Muscle layer of colon (tissue), 2 donors: ENCODE data around the gene RASSF8.
A peak's percentile ranks its signal among the peaks of the same experiment; 100 is the strongest.

ENCODE experiments used
- H3K27ac ChIP-seq: one replicate; pipeline ENCODE4 v1.7.0; 2013; ENCODE audit warnings: low read depth, mild to moderate bottlenecking, low read length, moderate library complexity
- H3K27me3 ChIP-seq, 2 donors: one replicate each; pipeline ENCODE4 v1.7.0; 2013; ENCODE audit warnings: low read length in 2 of 2, mild to moderate bottlenecking in 2 of 2; ENCODE audit not compliant: insufficient read depth in 2 of 2, control insufficient read depth in 1 of 2
- H3K36me3 ChIP-seq: one replicate; pipeline ENCODE4 v1.7.0; 2013; ENCODE audit warnings: mild to moderate bottlenecking, low read length; ENCODE audit not compliant: insufficient read depth
- H3K4me1 ChIP-seq: one replicate; pipeline ENCODE4 v1.7.0; 2013; ENCODE audit warnings: mild to moderate bottlenecking, low read length; ENCODE audit not compliant: insufficient read depth
- H3K4me3 ChIP-seq, 2 donors: one replicate each; pipeline ENCODE4 v1.7.0; 2013; ENCODE audit warnings: low read length in 2 of 2, low read depth in 1 of 2, mild to moderate bottlenecking in 1 of 2, moderate library complexity in 1 of 2
- H3K9ac ChIP-seq: one replicate; pipeline ENCODE4 v1.7.0; 2013; ENCODE audit warnings: low read length
- H3K9me3 ChIP-seq: one replicate; pipeline ENCODE4 v1.7.0; 2013; ENCODE audit warnings: mild to moderate bottlenecking, low read length
- donor health status: abdominal sarcoma.
- donor health status: Adenocarcinoma of cecum.

Gene RASSF8

GRCh38 chr12:25995906-25996305, 37.4 kb downstream of the RASSF8 start:
- H3K27ac ChIP-seq: no peak overlapping the region
- no peaks in the 10 kb centered on the region for H3K36me3 ChIP-seq
- no peak overlapping the region for H3K9ac ChIP-seq
- H3K4me1 ChIP-seq: peaks cover 78% of the 10 kb centered on the region
- H3K27me3 ChIP-seq: no peaks in the 10 kb centered on the region
- H3K4me3 ChIP-seq: no peak overlapping the region
- no peaks in the 10 kb centered on the region for H3K9me3 ChIP-seq

- Histone ChIP-seq H3K9ac (no peak overlapping the region), H3K4me1 (peaks cover 71% of the 10 kb centered on the region), H3K4me3 (no peak overlapping the region), H3K36me3 (no peaks in the 10 kb centered on the region), H3K9me3 (no peaks in the 10 kb centered on the region), H3K27me3 (no peaks in the 10 kb centered on the region), H3K27ac (no peak overlapping the region)
Observed at GRCh38 chr12:25996677-25997076, 38.2 kb downstream of the RASSF8 start.

- Histone ChIP-seq H3K9me3 (no peaks in the 10 kb centered on the region), H3K9ac (no peak overlapping the region), H3K36me3 (no peaks in the 10 kb centered on the region), H3K27ac (no peak overlapping the region), H3K4me3 (no peak overlapping the region), H3K4me1 (peaks cover 65% of the 10 kb centered on the region), H3K27me3 (no peaks in the 10 kb centered on the region)
Observed at GRCh38 chr12:25997201-25997963, 38.9 kb downstream of the RASSF8 start.

GRCh38 chr12:26000898-26001297, 42.4 kb downstream of the RASSF8 start:
- H3K9ac ChIP-seq: no peak overlapping the region
- peaks cover 31% of the 10 kb centered on the region for H3K4me1 ChIP-seq
- H3K9me3 ChIP-seq: no peaks in the 10 kb centered on the region
- H3K27ac ChIP-seq: no peak overlapping the region
- no peaks in the 10 kb centered on the region for H3K36me3 ChIP-seq
- H3K4me3 ChIP-seq: no peak overlapping the region
- no peaks in the 10 kb centered on the region for H3K27me3 ChIP-seq

- Histone ChIP-seq H3K9me3 (no peaks in the 10 kb centered on the region), H3K4me1 (peaks cover 24% of the 10 kb centered on the region), H3K27me3 (no peaks in the 10 kb centered on the region), H3K4me3 (no peak overlapping the region), H3K36me3 (no peaks in the 10 kb centered on the region), H3K9ac (no peak overlapping the region), H3K27ac (no peak overlapping the region)
Observed at GRCh38 chr12:26001530-26001929, 43.0 kb downstream of the RASSF8 start.

- Histone ChIP-seq H3K9me3 (no peaks in the 10 kb centered on the region), H3K36me3 (no peaks in the 10 kb centered on the region), H3K4me3 (no peak overlapping the region), H3K9ac (no peak overlapping the region), H3K27ac (no peak overlapping the region), H3K4me1 (peaks cover 18% of the 10 kb centered on the region), H3K27me3 (no peaks in the 10 kb centered on the region)
Observed at GRCh38 chr12:26003065-26003464, 44.6 kb downstream of the RASSF8 start.

- Histone ChIP-seq H3K9me3 (no peaks in the 10 kb centered on the region), H3K27ac (no peak overlapping the region), H3K36me3 (no peaks in the 10 kb centered on the region), H3K27me3 (no peaks in the 10 kb centered on the region), H3K4me3 (no peak overlapping the region), H3K9ac (no peak overlapping the region), H3K4me1 (peaks cover 47% of the 10 kb centered on the region)
Observed at GRCh38 chr12:26007566-26007965, 49.1 kb downstream of the RASSF8 start.

- H3K27me3 ChIP-seq: no peaks in the 10 kb centered on the region
- H3K9ac ChIP-seq: no peak overlapping the region
- no peak overlapping the region for H3K27ac ChIP-seq
- no peaks in the 10 kb centered on the region for H3K36me3 ChIP-seq
- H3K9me3 ChIP-seq: no peaks in the 10 kb centered on the region
- H3K4me3 ChIP-seq: no peak overlapping the region
- H3K4me1 ChIP-seq: peaks cover 51% of the 10 kb centered on the region
Observed at GRCh38 chr12:26009593-26009992, 51.1 kb downstream of the RASSF8 start.

- H3K4me3 ChIP-seq: no peak overlapping the region
- H3K9me3 ChIP-seq: no peaks in the 10 kb centered on the region
- no peaks in the 10 kb centered on the region for H3K27me3 ChIP-seq
- H3K4me1 ChIP-seq: peaks cover 51% of the 10 kb centered on the region
- H3K9ac ChIP-seq: peak overlapping the region; percentile 16
- no peaks in the 10 kb centered on the region for H3K36me3 ChIP-seq
- H3K27ac ChIP-seq: peak overlapping the region; percentile 8
Observed at GRCh38 chr12:26010293-26010821, 51.9 kb downstream of the RASSF8 start.

- Histone ChIP-seq H3K4me3 (no peak overlapping the region), H3K27ac (peak overlapping the region; percentile 72), H3K9me3 (no peaks in the 10 kb centered on the region), H3K4me1 (peaks cover 51% of the 10 kb centered on the region), H3K9ac (no peak overlapping the region), H3K36me3 (no peaks in the 10 kb centered on the region), H3K27me3 (no peaks in the 10 kb centered on the region)
Observed at GRCh38 chr12:26011099-26011498, 52.6 kb downstream of the RASSF8 start.

- Histone ChIP-seq H3K4me1 (peaks cover 46% of the 10 kb centered on the region), H3K9ac (no peak overlapping the region), H3K27ac (peak overlapping the region; percentile 62), H3K36me3 (no peaks in the 10 kb centered on the region), H3K27me3 (no peaks in the 10 kb centered on the region), H3K4me3 (no peak overlapping the region), H3K9me3 (no peaks in the 10 kb centered on the region)
Observed at GRCh38 chr12:26014085-26014484, 55.6 kb downstream of the RASSF8 start.

GRCh38 chr12:26016516-26016915, 58.0 kb downstream of the RASSF8 start:
- Histone ChIP-seq H3K9ac (no peak overlapping the region), H3K27me3 (no peaks in the 10 kb centered on the region), H3K4me1 (peaks cover 25% of the 10 kb centered on the region), H3K27ac (no peak overlapping the region), H3K4me3 (no peak overlapping the region), H3K9me3 (no peaks in the 10 kb centered on the region), H3K36me3 (no peaks in the 10 kb centered on the region)
